HPDE6-E6E7 (cell line): ENCODE results near the gene USP24.
"Not testable (repeated sequence)": the region's sequence is repeated elsewhere in the genome, so short reads cannot be mapped to it uniquely, and the experiment has no call there.

ENCODE experiments used
- DNase-seq: peaks from one replicate; pipeline ENCODE4 v3.0.0; 2011; ENCODE audit warnings: missing footprints; ENCODE audit errors: extremely low spot score

Gene USP24

DNA sequence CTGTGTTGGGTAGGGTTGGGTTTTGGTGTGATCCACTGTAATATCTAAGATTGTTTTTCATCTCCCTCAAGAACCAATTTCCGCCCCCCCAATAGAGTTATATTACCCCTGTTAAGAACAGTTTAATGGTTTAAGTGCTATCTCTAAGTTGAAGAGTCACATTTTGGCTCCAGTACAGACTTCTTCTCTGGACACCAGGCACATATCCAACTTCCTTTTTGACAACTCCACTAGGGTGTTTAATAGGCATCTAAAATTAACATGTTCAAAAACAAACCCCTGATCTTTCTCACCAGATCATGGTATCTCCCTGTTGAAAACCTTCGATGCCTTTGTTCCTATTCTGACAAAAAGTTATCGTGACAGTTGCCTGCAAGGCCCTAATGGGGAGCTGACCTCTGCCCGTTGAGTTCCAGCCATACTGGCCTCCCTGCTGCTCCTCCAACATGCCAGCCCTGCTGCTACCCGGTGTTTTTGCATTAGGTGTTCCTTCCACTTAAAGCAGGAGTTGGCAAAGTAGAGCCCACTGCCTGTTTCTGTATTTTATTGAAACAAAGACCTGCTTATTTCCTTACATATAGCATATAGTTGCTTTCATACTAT is 18.6 kb downstream of the USP24 start:
- no peak for DNase-seq

DNA sequence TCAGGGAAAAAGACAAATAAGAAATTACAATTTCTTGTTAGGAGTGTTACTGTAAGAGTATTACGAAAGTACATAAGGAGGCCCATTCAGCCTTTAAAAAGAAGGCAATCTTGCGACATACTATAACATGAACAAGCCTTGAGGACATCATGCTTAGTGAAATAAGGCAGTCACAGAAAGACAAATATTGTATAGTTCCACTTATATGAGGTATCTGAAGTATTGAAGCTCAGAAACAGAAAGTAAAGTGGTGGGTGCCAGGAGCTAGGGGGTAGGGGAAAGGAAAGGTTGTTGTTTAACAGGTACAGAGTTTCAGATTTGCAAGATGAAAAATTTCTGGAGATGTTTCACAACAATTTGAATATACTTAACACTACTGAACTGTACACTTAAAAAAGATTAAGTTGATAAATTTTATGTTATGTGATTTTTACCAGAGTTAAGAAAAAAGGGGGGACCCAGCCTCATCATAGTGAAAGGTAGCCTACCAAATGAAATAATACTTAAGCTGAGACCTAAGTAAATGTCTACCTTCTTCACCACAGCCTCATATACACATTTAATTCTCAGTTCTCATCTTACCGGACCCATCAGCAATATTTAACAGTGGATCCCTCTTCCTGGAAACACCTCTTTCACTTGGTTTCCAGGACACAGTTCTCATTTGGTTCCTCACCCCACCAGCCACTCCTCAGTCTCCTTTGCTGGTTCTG is 19.5 kb downstream of the USP24 start:
- no peak for DNase-seq

DNA sequence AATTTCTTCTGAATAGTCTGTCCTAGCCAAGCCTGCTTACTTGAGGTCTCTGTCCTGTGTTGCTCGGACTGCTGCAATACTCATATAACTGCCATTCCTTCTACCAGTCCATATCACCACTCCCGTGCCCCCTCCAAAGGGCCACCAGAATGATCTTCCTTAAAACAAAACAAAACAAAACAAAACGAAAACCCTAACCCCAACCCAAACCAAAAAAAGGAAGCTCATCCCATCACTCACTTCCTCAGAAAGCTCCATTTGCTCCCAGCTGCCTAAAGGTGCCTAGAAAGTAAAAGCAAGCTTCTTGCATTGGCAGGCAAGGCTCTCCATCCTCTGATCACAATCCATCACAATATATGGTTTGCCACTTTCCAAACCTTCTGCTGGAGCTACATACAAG is 20.3 kb downstream of the USP24 start:
- DNase-seq, result no peak

DNA sequence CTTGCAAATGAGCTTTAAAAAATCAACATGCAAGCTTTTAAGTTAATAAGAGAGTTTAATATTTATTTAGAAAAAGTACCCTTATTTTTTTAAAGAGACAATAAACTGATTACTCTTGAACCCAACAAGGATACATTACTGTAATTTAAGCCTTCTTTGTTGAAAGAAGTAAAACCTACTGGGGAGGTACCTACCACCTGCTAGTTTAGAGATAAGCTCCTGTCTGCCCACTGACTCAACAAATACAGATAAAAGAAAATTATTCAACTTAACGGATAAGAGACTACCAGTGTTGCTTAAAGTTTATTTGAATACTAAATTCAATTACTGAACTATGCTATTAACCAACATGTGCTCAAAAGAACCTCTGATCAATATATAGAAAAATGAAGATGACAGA is 23.1 kb downstream of the USP24 start:
- DNase-seq, result no peak

DNA sequence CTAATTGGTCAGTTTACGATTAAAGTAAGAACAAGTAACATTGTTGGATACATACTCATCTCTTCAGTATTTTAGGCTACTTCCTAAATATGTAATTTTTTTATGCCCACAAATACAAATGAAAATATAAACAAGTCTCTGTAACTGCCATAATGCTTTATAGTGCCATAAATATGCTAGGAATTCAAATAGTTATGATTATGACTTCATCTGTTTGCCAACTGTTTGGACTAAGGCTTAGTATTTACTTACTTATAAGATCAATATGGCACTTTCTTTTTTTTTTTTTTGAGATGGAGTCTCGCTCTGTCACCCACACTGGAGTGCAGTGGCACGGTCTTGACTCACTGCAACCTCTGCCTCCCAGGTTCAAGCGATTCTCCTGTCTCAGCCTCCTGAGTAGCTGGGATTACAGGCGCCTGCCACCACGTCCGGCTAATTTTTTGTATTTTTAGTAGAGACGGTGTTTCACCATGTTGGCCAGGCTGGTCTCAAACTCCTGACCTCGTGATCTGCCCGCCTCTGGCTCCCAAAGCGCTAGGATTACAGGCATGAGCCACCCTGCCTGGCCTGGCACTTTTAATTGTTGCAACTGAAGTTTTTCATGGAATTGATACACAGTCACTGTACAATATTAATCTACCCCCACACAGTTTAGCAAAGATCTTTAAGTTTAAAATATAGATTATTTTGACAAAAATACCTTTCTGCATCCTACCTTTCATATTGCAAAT is 23.8 kb downstream of the USP24 start:
- DNase-seq, result not testable (repeated sequence)

DNA sequence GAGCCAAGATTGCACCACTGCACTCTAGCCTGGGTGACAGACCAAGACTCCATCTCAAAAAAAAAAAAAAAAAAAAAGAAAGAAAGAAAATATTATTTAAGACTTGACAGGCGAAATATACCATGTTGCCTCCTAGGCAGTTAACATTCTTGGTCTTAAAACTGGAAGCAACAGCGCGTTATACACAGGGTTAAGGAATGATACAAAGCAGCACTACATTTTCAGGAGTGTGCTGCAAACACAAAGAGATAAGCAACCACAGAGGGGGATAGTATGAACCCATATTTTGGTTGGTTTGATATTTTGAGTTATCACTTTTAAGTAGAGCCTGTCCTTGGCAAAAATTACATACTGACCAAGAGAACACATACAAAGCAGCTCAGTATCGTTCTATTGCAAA is 25.1 kb downstream of the USP24 start:
- no peak for DNase-seq

DNA sequence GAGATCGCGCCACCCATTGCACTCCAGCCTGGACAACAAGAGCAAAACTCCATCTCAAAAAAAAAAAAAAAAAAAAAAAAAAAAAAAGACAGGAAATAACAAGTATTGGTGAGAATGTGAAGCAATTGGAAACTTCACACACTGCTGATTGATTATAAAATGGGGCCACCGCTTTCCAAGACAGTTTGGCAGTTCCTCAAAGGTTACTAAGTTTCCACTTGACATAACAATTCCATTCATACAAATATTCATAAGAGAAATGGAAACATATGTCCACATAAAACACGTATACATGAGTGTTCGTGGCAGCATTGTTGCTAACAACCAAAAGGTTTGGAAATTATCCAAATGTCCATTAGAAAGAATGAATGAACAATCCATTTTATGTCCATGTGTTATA is 26.3 kb downstream of the USP24 start:
- no peak for DNase-seq

DNA sequence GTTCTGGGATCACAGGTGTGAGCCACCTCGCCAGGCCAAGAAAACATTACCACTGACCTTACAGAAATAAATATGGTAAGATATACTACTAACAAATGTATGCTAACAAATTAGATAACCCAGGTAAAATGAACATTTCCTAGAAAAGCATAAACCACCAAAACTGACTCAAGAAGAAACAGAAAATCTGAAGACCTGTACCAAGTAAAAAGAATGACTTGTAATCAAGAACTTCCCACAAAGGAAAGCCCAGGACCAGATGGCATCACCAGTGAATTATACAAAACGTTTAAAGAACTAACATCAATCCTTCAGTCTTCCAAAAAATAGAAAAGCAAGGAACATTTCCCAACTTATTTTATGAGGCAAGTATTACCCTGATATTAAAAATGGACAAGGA is 29.3 kb downstream of the USP24 start:
- no peak for DNase-seq

DNA sequence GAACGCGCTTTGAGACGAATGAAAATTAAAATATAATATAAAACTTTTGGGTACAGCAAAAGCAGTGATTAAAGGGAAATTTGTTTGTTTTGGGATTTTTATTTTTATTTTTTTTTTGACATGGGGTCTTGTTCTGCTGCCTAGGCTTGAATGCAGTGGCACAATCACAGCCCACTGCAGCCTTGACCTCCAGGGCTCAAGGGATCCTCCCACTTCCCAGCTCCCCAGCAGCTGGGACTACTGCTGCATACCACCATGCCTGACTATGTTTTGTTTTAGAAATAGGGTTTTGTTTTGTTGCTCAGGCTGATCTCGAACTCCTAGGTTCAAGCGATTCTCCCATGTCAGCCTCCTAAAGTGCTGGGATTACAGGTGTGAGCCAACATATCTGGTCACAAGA is 30.3 kb downstream of the USP24 start:
- DNase-seq, result no peak

DNA sequence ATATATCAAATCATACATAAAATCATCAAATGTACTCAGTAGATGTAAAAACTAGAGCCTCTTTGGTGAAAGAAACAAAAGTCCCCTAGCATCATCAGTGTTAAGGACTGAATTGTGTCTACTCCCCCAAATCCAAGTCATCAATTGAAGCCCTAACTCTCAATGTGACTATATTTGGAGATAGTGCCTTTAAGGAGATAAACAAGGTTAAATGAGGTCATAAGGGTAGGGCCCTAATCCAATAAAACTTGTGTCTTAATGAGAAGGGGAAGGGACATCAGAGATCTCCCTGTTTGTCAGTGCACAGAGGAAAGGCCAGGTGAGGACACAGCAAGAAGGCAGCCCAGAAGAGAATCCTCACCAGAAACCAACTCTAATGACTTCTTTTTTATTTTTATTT is 33.5 kb downstream of the USP24 start:
- no peak for DNase-seq

DNA sequence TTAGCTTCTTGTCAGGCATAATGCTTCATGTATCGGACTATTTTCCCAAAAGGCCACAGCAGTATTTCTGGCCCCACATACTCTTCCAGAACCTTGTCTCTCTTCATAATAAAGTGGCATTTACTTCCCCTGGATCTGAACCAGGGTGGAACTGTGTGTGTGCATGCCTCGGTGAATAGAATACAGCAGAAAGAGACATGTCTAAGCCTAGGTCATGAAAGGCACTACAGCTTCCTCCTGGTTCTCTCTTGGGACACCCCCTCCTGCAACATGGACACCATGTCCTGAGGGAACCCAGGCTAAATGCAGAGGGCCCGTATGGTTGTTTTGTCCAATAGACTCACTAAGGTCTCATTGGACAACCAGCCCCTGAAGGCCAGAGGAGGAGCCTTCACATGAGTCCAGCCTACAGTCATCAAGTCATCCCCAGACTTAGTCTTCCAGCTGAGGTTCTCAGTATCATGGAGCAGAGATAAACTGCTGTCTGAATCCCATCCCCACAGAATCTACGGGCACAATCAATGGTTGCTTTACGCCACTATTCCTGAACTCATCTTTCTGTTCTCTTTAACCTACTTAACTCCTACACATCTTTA is 35.0 kb downstream of the USP24 start:
- DNase-seq, result no peak

DNA sequence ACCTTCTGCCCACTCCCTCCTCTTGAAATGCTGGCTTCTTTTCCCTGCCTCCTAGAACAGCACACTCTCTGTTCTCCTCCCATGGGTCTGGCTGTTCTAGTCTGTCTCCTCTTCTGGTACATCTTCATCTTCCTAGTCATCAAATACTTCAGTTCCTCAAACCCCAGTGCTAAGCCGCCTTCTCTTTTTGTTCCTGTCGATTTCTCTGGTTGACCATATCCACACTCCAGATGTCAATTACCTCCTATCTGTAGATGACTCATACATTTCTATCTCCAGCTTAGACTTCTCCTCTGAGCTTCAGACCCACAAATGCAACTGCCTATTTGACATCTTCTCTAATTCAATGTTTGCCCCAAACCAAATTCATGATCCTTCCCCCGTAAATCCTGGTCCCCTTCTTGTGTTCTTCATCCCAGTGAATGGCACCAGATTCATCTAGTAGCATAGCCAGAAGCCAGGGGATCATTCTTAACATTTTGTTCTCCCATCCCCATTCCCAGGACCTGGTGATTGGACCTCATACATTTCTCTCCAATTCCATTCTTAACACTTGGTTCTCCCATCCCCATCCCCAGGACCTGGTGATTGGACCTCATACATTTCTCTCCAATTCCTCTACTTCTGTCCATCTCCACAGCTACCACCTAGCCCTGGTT is 35.9 kb downstream of the USP24 start:
- DNase-seq, result no peak

DNA sequence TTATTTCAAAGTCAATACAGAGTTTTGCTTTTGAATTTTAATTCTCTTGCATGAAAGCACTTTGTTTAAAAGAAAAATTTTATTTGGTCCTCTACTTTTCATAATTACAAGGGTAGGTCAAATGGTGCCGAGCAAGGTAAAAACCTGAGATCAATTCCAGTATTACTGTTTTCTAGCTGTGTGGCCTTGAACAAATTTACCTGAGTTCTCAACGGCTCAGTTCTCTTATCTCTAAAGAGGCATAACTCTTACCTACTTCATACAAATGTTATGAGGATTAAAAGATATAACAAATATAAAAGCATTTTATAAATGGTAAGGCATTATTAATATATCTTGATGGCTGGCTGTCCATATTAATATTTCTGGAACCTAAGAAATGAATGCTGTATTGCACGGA is 42.5 kb downstream of the USP24 start:
- DNase-seq, result no peak

DNA sequence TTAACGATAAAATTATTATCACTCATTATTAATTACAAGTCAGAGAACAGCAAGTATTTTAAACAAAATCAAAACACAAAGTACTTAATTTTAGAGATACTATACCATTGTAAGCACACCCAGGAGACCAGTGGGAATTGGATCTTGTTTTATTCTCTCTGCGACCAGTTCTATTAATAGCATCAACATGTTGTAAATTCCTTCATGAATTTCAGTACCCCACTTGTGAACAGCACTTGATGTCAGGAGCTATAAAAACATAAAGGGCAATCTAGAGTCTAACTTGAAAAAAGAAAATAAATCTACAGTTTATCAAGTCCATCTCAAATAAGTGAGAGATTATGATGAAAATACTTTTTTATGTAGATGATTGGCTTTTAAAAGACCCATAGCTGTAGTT is 42.9 kb downstream of the USP24 start:
- DNase-seq, result no peak

DNA sequence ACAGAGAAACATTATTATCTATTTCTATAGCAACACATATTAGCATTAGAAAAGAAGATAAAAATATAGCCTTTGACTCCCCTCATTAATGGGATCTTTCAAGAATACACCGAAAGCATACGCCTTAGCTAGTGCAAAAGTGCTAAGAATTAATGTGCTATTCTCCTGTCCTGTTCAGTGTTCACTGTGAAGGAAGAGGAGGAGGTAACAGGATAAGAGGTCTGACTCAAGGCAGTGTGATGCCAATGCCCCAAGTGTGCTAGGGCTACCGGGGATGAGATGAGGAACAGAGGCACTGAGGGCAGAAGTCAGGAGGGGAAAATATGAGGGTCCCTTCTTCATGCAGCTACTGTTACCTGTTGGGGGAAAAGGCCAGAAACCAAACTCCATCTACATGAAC is 43.5 kb downstream of the USP24 start:
- no peak for DNase-seq

DNA sequence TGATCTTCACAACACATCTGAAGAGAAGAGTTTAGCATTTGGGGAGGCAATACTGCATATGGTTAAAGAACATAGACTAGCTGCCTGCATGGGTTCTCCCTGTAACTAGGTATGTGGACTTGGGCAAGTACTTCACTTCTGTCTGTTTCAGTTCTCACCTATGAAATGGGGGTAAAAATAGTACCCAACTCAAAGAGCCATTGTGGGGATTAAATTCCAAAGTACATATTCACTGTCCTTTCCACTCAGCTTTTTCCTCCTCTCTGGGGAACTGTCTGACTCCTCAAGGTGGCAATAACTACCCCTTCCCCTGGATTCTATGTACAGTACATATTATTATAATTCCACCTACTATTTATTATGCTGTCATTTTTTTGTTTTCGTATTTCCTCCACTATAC is 44.7 kb downstream of the USP24 start:
- DNase-seq, result no peak

DNA sequence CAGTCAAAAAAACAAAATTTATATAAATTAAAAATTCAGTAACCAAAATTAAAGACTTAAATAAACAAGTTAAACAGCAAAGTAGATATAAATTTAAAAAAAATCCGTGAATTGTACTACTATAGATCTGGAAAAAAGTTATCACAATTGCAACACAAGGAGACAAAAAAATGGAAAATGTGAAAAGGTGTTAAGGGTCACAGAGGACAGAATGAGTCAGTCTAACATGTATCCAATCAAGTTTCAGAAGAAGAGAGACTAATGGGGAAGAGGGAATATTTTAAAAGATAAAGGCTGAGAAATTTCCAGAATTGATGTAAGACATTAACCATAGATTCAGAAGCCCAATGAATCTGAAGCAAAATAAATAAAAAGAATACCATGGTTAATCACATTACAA is 46.0 kb downstream of the USP24 start:
- no peak for DNase-seq

DNA sequence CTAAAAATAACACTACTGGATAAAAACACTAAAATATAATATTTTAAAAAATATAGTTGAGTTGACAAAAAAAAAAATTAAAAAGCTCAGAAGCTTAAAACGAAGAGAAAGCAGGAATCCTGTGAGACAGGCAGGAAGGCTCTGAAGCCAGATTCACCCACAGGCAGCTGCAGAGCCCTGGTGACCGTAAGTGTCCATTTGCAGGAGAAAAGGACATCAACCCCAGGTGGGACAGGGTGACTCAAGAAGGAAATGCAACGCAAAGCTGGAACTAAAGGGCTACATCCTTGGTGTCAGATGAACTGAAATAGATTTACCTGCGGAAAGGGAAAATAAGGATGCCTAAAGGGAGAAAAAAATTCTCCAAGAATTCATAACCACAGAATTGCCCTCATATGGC is 46.8 kb downstream of the USP24 start:
- DNase-seq, result no peak

DNA sequence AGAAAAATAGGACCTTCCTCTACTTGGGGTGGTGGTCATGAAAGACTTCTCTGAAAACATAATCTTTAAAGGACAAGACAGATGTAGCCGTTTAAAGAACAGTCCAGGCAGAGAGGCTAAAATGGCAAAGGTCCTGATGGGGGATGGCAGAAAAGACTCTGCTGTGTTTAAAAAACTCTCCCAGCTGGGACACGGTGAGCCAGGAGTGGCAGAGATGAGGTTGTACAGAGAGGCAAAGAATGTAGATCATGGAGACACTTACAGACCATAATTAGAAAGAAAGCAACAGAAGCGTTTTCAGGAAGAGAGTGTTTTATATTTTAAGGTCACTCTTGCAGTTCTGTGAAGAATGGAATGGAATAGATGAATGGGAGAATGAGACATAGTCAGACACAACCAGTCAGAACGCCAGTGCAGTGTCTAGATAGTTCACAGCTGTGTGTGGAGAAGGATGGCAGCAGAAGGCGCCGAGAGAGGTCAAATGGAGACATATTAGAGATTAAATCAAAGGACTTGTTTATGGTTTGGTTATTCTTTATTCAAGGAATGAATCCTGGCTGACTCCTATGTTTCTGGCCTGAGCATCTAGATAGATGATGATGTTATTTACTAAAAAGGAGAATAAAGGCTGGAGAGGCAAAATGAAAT is 47.8 kb downstream of the USP24 start:
- no peak for DNase-seq

DNA sequence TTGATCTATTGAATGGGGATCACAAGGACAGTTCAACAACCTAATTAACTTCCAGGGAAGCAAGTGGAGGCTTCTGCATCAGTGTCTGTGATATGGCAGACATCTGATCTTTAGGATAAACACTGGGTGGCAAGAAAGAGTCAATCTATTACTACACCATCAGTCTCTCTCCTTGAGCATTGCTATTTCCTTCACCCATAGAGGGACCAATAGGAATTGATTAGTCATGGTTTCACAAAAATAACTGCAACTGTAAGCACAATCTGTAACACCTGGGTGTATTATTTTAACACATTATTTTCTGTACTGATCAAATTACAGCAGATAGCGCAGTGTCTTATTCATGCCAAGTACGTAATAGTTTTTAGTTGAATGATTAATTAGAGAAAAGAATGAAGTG is 50.3 kb downstream of the USP24 start:
- DNase-seq, result no peak

DNA sequence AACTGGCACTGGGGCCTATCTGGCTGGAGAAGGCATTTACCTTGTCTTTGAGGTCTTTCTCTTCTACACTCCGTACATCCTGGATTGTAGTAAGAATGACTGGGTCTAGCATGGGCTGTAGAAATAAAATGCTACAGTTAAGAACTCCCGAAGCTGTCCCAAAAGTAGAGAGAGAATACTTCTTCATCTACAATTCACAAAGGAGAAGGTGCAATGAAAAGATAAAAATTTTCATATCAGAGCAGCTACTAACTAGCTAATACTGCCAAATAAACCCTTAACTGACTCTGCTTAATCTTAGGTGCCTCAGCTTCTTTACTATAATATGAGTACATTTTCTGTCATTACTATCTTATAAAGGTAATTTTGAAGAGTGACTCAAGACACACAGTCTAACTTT is 55.6 kb downstream of the USP24 start:
- no peak for DNase-seq

DNA sequence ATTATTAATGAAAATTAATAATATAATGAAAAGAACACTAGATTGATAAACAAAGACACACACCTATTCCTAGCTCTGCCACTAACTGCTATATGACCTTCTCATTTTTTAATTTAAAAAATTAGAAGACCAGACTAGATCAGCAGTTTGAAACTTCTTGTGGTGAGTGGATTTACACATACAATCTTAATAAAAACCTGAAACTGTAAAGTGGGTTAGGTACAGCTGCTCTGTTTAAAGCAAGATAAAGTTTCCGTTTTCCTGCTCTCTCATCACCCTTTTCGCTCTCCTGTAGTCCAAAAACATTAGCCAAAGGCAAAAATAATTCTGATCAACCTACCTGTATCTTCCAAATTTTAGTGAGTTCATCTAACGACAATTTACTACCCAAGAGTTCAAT is 58.6 kb downstream of the USP24 start:
- no peak for DNase-seq
